ENCODE measurements around the gene MFSD6.

GRCh38 chr2:190455358-190456095 lies 47.4 kb downstream of the MFSD6 start:
- no peak for TF ChIP-seq CTCF (IDR thresholded peaks at IDR 0.05)
- no peak for TF ChIP-seq POLR2A (IDR thresholded peaks at IDR 0.05)

Data from Peyer's patch (tissue), 4 donors.